Measurements from ENCODE around the gene GPX4.

- TF ChIP-seq EP300 (IDR thresholded peaks at IDR 0.05) (no peak), CTCF (IDR thresholded peaks at IDR 0.05) (no peak), POLR2AphosphoS5 (IDR thresholded peaks at IDR 0.05) (no peak), POLR2A (IDR thresholded peaks at IDR 0.05) (no peak)
Measured at GRCh38 chr19:1147934-1148549, 44.2 kb downstream of the GPX4 start.
